GM10248 (cell line): Measurements from ENCODE around the gene SHISA7.
"Not testable (repeated sequence)": the region's sequence is repeated elsewhere in the genome, so short reads cannot be mapped to it uniquely, and the experiment has no call there.

Experiments used
- CTCF ChIA-PET: fragments of 300-600 bp; sonication (Branson Sonifier 250); formaldehyde crosslinking; extraction: SDS; loops from one replicate; lab custom pipeline; 2021; ENCODE audit warnings: antibody characterized with exemption; lab: Yijun Ruan, JAX
- POLR2A ChIA-PET: fragments of 350-650 bp; sonication (Branson Sonifier 250); formaldehyde crosslinking; extraction: SDS; loops from one replicate; lab custom pipeline; 2020; ENCODE audit warnings: antibody characterized with exemption; lab: Yijun Ruan, JAX
- DNase-seq: peaks from one replicate; pipeline ENCODE4 v3.0.0; 2012; ENCODE audit errors: extremely low spot score
- TF ChIP-seq, protein P1 (sequence below): IDR thresholded peaks from 2 replicates; pipeline ENCODE4 v1.5.1; 2012; ENCODE audit warnings: mild to moderate bottlenecking, low read depth; ENCODE audit errors: extremely low read depth, missing control alignments, control extremely low read depth

Gene SHISA7

DNA sequence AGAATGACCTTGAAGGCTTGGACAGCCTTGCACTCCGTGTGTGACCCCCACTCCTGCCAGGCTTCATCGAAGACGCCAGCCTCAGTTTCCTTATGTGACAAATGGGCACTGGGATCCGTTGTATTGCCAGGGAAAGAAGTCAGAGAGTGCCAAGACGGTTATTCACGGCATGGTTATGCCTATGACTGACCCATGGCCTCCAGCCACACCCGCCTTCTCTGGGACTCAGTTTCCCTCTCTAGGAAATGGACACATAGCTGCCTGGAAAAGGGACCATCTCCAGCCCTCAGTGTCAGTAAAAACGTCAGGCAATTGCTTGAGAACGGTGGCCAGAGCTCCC is 34.6 kb downstream of the SHISA7 start:
- DNase-seq: no peak
- POLR2A ChIA-PET: no interaction called here
- CTCF ChIA-PET: interaction anchor here (0.7 to 2.1 kb wide), 5 partner anchors 9 to 269 kb away, joined by 3 to 7 read pairs (median 3); no protein-coding TSS in a partner anchor
- TF ChIP-seq, protein P1, sequence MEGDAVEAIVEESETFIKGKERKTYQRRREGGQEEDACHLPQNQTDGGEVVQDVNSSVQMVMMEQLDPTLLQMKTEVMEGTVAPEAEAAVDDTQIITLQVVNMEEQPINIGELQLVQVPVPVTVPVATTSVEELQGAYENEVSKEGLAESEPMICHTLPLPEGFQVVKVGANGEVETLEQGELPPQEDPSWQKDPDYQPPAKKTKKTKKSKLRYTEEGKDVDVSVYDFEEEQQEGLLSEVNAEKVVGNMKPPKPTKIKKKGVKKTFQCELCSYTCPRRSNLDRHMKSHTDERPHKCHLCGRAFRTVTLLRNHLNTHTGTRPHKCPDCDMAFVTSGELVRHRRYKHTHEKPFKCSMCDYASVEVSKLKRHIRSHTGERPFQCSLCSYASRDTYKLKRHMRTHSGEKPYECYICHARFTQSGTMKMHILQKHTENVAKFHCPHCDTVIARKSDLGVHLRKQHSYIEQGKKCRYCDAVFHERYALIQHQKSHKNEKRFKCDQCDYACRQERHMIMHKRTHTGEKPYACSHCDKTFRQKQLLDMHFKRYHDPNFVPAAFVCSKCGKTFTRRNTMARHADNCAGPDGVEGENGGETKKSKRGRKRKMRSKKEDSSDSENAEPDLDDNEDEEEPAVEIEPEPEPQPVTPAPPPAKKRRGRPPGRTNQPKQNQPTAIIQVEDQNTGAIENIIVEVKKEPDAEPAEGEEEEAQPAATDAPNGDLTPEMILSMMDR: no peak

- CTCF ChIA-PET: interaction anchor here (0.7 to 2.1 kb wide), 6 partner anchors 10 to 269 kb away, joined by 3 to 7 read pairs (median 3); partner anchors contain the start of gene TMEM238
- TF ChIP-seq, protein P1: no peak
- DNase-seq: peak; percentile 98
- POLR2A ChIA-PET: interaction anchor here (0.5 to 1.8 kb wide), 22 partner anchors 9 to 945 kb away, joined by 3 to 29 read pairs (median 5); partner anchors contain the start of genes CCDC106, CDC42EP5, ISOC2 and KMT5C
Observed at GRCh38 chr19:55407800-55408532, 35.1 kb downstream of the SHISA7 start.

- not testable (repeated sequence) for DNase-seq
- POLR2A ChIA-PET: interaction anchor here (0.6 to 1.8 kb wide), 23 partner anchors 9 to 944 kb away, joined by 3 to 29 read pairs (median 5); partner anchors contain the start of genes CCDC106, CDC42EP5, ISOC2 and KMT5C
- CTCF ChIA-PET: interaction anchor here (1.0 to 1.6 kb wide), 2 partner anchors 24 to 60 kb away, joined by 3 read pairs; partner anchors contain the start of gene TMEM238
Observed at GRCh38 chr19:55407550-55407799, 35.6 kb downstream of the SHISA7 start, which contains the start of gene UBE2S. Gene UBE2S, minus strand, starts transcription at chr19:55407788. Its CDS starts 199 bp downstream, at chr19:55407589.

DNA sequence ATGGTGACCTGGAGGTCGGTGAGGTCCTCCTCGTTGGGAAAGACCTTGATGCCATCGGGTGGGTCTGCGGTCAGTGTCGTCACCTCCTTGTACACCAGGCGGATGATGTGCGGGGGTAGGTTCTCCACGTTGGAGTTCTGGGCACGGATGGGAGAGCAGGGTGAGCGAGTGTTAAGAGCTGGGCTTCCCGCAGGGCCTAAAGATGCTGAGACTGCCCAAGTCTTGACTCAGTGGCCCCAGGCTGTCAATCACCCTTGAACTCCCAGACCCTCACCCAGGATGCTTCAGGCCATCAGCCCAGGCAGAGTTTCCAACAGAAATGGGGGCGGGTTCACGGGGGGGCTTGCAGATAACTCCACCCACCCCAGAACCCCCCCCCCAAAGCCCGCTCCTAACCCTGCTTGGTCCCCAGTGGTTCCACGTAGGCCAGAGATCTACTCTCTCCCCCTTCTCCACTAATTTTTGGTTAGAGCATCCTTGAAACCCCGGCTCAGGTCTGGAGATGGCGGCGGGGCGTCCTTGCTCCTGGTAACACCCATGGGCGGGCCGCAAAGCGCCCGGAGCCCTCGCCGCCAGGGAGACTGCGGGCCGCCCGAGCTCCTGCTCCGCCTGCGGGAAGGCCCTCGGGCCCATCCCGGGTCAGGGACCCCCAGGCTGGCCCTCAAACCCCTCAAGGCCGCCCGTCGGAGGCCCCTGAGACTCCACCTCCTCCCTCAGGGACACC is 36.1 kb downstream of the SHISA7 start:
- CTCF ChIA-PET: interaction anchor here (1.0 to 1.6 kb wide), 2 partner anchors 24 to 61 kb away, joined by 3 read pairs; partner anchors contain the start of gene TMEM238
- POLR2A ChIA-PET: interaction anchor here (0.6 to 2.2 kb wide), 21 partner anchors 8 to 938 kb away, joined by 3 to 29 read pairs (median 5); partner anchors contain the start of genes CCDC106, CDC42EP5, ISOC2 and KMT5C
- TF ChIP-seq, protein P1: no peak
- peak; percentile 47 for DNase-seq

- DNase-seq: no peak
- ChIA-PET CTCF (interaction anchor here (1.1 to 2.2 kb wide), 4 partner anchors 23 to 246 kb away, joined by 3 to 8 read pairs (median 3); partner anchors contain the start of gene TMEM238), POLR2A (interaction anchor here (0.6 to 2.4 kb wide), 14 partner anchors 12 to 286 kb away, joined by 3 to 29 read pairs (median 5); partner anchors contain the start of genes ISOC2, KMT5C, RPL28 and TMEM238)
- TF ChIP-seq, protein P1: no peak
Observed at GRCh38 chr19:55406091-55406825, 36.8 kb downstream of the SHISA7 start.

DNA sequence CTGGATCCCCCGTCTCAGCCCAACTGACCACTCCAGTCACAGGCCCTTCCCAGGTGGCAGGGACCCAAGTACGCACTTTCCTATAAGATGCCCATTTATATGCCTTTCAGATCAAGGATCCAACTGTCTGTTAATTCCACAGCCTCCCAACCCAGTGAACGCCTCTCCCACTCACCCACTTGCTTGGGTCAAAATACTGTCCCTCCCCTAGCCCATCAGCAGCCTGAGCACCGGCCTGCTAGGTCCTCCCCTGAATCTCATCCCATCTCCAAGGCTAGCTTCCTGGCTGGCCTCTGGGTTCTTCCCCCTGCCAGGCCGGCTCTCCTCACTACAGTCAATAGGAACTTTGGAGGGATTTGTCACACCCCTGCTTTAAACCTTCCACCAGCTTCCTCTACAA is 37.5 kb downstream of the SHISA7 start:
- CTCF ChIA-PET: interaction anchor here (1.1 to 2.2 kb wide), 3 partner anchors 22 to 245 kb away, joined by 3 to 8 read pairs (median 3); partner anchors contain the start of gene TMEM238
- DNase-seq: no peak
- POLR2A ChIA-PET: interaction anchor here (0.6 to 2.4 kb wide), 8 partner anchors 17 to 249 kb away, joined by 3 to 7 read pairs (median 5); partner anchors contain the start of genes ISOC2, KMT5C and TMEM238
- TF ChIP-seq, protein P1: no peak
